ENCODE measurements around the gene RHD. TPM values are rescaled to one million over a fixed set of nuclear protein-coding genes. Genes with fewer than 3 reads are reported as not detected.
A peak's percentile ranks its signal among the peaks of the same experiment; 100 is the strongest.
"Not testable (repeated sequence)": the region's sequence is repeated elsewhere in the genome, so short reads cannot be mapped to it uniquely, and the experiment has no call there.

The RHD gene
- total and polyA plus RNA-seq, 2 experiments from 2014 or later, result 0.19 TPM; not detected in 1

GRCh38 chr1:25268143-25268760 is 4.1 kb upstream of the RHD start:
- not testable (repeated sequence) for H3K4me3 ChIP-seq; H3K4me1 ChIP-seq (ENCODE audit: insufficient read depth); DNase-seq (ENCODE audit: low spot score); H4K20me1 ChIP-seq (ENCODE audit: insufficient read depth, poor library complexity, severe bottlenecking); H3K27me3 ChIP-seq; H3K36me3 ChIP-seq (replicated peaks; ENCODE audit: insufficient read depth, low read depth); H3K9me2 ChIP-seq (replicated peaks; ENCODE audit: insufficient read depth); H3K9me3 ChIP-seq (ENCODE audit: low read depth); H3K27ac ChIP-seq; H3K79me2 ChIP-seq
- peak overlapping the region; percentile 74 for H2AFZ ChIP-seq
- WGBS (ENCODE audit: low lambda C conversion rate, missing lambda C conversion rate), result 53% methylated on average over 13 of the region's 14 CpGs
- peak overlapping the region; percentile 75 for H3K4me2 ChIP-seq

- not testable (repeated sequence) for H3K27ac ChIP-seq; DNase-seq (ENCODE audit: low spot score); H3K4me2 ChIP-seq; H2AFZ ChIP-seq; H4K20me1 ChIP-seq (ENCODE audit: insufficient read depth, poor library complexity, severe bottlenecking); H3K9me3 ChIP-seq (ENCODE audit: low read depth); H3K4me3 ChIP-seq; H3K27me3 ChIP-seq; H3K79me2 ChIP-seq; H3K9me2 ChIP-seq (replicated peaks; ENCODE audit: insufficient read depth); H3K4me1 ChIP-seq (ENCODE audit: insufficient read depth); H3K36me3 ChIP-seq (replicated peaks; ENCODE audit: insufficient read depth, low read depth)
- 85% methylated on average over 4 of the region's 4 CpGs for WGBS (ENCODE audit: low lambda C conversion rate, missing lambda C conversion rate)
Observed at GRCh38 chr1:25275648-25276047, 3.3 kb downstream of the RHD start.

- H3K79me2 ChIP-seq, result not testable (repeated sequence)
Observed at GRCh38 chr1:25277295-25277694, 5.0 kb downstream of the RHD start.

GRCh38 chr1:25278358-25278757 is 6.0 kb downstream of the RHD start:
- not testable (repeated sequence) for H3K27me3 ChIP-seq; H3K79me2 ChIP-seq; DNase-seq (ENCODE audit: low spot score); H2AFZ ChIP-seq; H3K4me1 ChIP-seq (ENCODE audit: insufficient read depth); H3K4me3 ChIP-seq; H4K20me1 ChIP-seq (ENCODE audit: insufficient read depth, poor library complexity, severe bottlenecking); H3K27ac ChIP-seq; H3K36me3 ChIP-seq (replicated peaks; ENCODE audit: insufficient read depth, low read depth); H3K9me2 ChIP-seq (replicated peaks; ENCODE audit: insufficient read depth); H3K9me3 ChIP-seq (ENCODE audit: low read depth); H3K4me2 ChIP-seq
- 60% methylated on average over 2 of the region's 2 CpGs for WGBS (ENCODE audit: low lambda C conversion rate, missing lambda C conversion rate)

More at GRCh38 chr1:25277295-25277694, 5.0 kb downstream of the RHD start:
- not testable (repeated sequence) for H4K20me1 ChIP-seq (ENCODE audit: insufficient read depth, poor library complexity, severe bottlenecking); H3K9me3 ChIP-seq (ENCODE audit: low read depth); H3K4me2 ChIP-seq; H3K4me1 ChIP-seq (ENCODE audit: insufficient read depth); H3K27me3 ChIP-seq; DNase-seq (ENCODE audit: low spot score); H3K4me3 ChIP-seq; H3K36me3 ChIP-seq (replicated peaks; ENCODE audit: insufficient read depth, low read depth); H3K9me2 ChIP-seq (replicated peaks; ENCODE audit: insufficient read depth); H3K27ac ChIP-seq; H2AFZ ChIP-seq
- 75% methylated on average over 1 of the region's 1 CpG for WGBS (ENCODE audit: low lambda C conversion rate, missing lambda C conversion rate)

GRCh38 chr1:25278790-25279189 is 6.5 kb downstream of the RHD start:
- H3K4me1 ChIP-seq (ENCODE audit: insufficient read depth); H3K4me2 ChIP-seq; H3K79me2 ChIP-seq; H3K9me2 ChIP-seq (replicated peaks; ENCODE audit: insufficient read depth); H3K36me3 ChIP-seq (replicated peaks; ENCODE audit: insufficient read depth, low read depth); H3K27ac ChIP-seq; H3K9me3 ChIP-seq (ENCODE audit: low read depth); DNase-seq (ENCODE audit: low spot score); H2AFZ ChIP-seq; H3K4me3 ChIP-seq; H4K20me1 ChIP-seq (ENCODE audit: insufficient read depth, poor library complexity, severe bottlenecking); H3K27me3 ChIP-seq: not testable (repeated sequence)
- WGBS (ENCODE audit: low lambda C conversion rate, missing lambda C conversion rate), result 78% methylated on average over 3 of the region's 8 CpGs

- not testable (repeated sequence) for H2AFZ ChIP-seq; H3K4me3 ChIP-seq; H3K9me2 ChIP-seq (replicated peaks; ENCODE audit: insufficient read depth); H3K79me2 ChIP-seq; H3K36me3 ChIP-seq (replicated peaks; ENCODE audit: insufficient read depth, low read depth); H3K27me3 ChIP-seq; DNase-seq (ENCODE audit: low spot score); H3K9me3 ChIP-seq (ENCODE audit: low read depth); H3K4me1 ChIP-seq (ENCODE audit: insufficient read depth); H3K27ac ChIP-seq; H4K20me1 ChIP-seq (ENCODE audit: insufficient read depth, poor library complexity, severe bottlenecking); H3K4me2 ChIP-seq
- WGBS (ENCODE audit: low lambda C conversion rate, missing lambda C conversion rate), result 84% methylated on average over 5 of the region's 5 CpGs
Observed at GRCh38 chr1:25279693-25280111, 7.4 kb downstream of the RHD start.

GRCh38 chr1:25285862-25286261 is 13.6 kb downstream of the RHD start:
- not testable (repeated sequence) for H3K27me3 ChIP-seq; DNase-seq (ENCODE audit: low spot score); H3K9me3 ChIP-seq (ENCODE audit: low read depth); H3K4me2 ChIP-seq; H2AFZ ChIP-seq; H4K20me1 ChIP-seq (ENCODE audit: insufficient read depth, poor library complexity, severe bottlenecking); H3K27ac ChIP-seq; H3K36me3 ChIP-seq (replicated peaks; ENCODE audit: insufficient read depth, low read depth); H3K9me2 ChIP-seq (replicated peaks; ENCODE audit: insufficient read depth); H3K79me2 ChIP-seq; H3K4me3 ChIP-seq; H3K4me1 ChIP-seq (ENCODE audit: insufficient read depth)
- WGBS (ENCODE audit: low lambda C conversion rate, missing lambda C conversion rate), result 79% methylated on average over 3 of the region's 3 CpGs

- H3K4me1 ChIP-seq (ENCODE audit: insufficient read depth); H3K79me2 ChIP-seq; H4K20me1 ChIP-seq (ENCODE audit: insufficient read depth, poor library complexity, severe bottlenecking); H3K4me2 ChIP-seq; DNase-seq (ENCODE audit: low spot score); H2AFZ ChIP-seq; H3K9me3 ChIP-seq (ENCODE audit: low read depth); H3K4me3 ChIP-seq; H3K27ac ChIP-seq; H3K9me2 ChIP-seq (replicated peaks; ENCODE audit: insufficient read depth); H3K27me3 ChIP-seq; H3K36me3 ChIP-seq (replicated peaks; ENCODE audit: insufficient read depth, low read depth): not testable (repeated sequence)
- 75% methylated on average over 3 of the region's 6 CpGs for WGBS (ENCODE audit: low lambda C conversion rate, missing lambda C conversion rate)
Observed at GRCh38 chr1:25287164-25287563, 14.9 kb downstream of the RHD start.

GRCh38 chr1:25288573-25289101 is 16.3 kb downstream of the RHD start:
- not testable (repeated sequence) for H3K27ac ChIP-seq; H3K4me1 ChIP-seq (ENCODE audit: insufficient read depth); H2AFZ ChIP-seq; H3K27me3 ChIP-seq; H3K79me2 ChIP-seq; H4K20me1 ChIP-seq (ENCODE audit: insufficient read depth, poor library complexity, severe bottlenecking); H3K9me2 ChIP-seq (replicated peaks; ENCODE audit: insufficient read depth); DNase-seq (ENCODE audit: low spot score); H3K9me3 ChIP-seq (ENCODE audit: low read depth); H3K4me2 ChIP-seq; H3K4me3 ChIP-seq; H3K36me3 ChIP-seq (replicated peaks; ENCODE audit: insufficient read depth, low read depth)
- 90% methylated on average over 4 of the region's 8 CpGs for whole genome bisulfite sequencing (ENCODE audit: low lambda C conversion rate, missing lambda C conversion rate)
